K562 (cell line): ENCODE data around the gene COX15. TPM values are rescaled to one million over a fixed set of nuclear protein-coding genes. Genes with fewer than 3 reads are reported as not detected.

Experiments
- DDX20 ChIP-seq: fragments of 450-650 bp; IDR thresholded peaks from 2 replicates; pipeline ENCODE4 v1.6.1; 2016; ENCODE audit warnings: missing genetic modification characterization, low read depth, mild to moderate bottlenecking, missing compliant biosample characterization, moderate library complexity
- E2F3 ChIP-seq: fragments of 250-450 bp; sonication (Bioruptor Pico); IDR thresholded peaks from 2 replicates; pipeline ENCODE4 v1.4.0; 2020; ENCODE audit warnings: mild to moderate bottlenecking
- FOXK1 ChIP-seq: sonication (generic); formaldehyde crosslinking; IDR thresholded peaks from 2 replicates; pipeline ENCODE4 v1.8.0; 2022; ENCODE audit warnings: missing genetic modification reagents, mild to moderate bottlenecking, borderline replicate concordance
- JUNB ChIP-seq: fragments of 450-650 bp; formaldehyde crosslinking; conservative IDR thresholded peaks from 2 replicates; pipeline ENCODE4 v1.4.0; 2020; ENCODE audit warnings: mild to moderate bottlenecking
- NCOA4 ChIP-seq: fragments of 450-650 bp; IDR thresholded peaks from 2 replicates; pipeline ENCODE4 v1.6.1; 2018; ENCODE audit warnings: mild to moderate bottlenecking; ENCODE audit not compliant: partially characterized antibody
- NFE2 ChIP-seq: IDR thresholded peaks from 2 replicates; pipeline ENCODE4 v1.6.1; 2014; ENCODE audit warnings: antibody characterized with exemption, low read depth
- POLR2B ChIP-seq: fragments of 450-650 bp; IDR thresholded peaks from 2 replicates; pipeline ENCODE4 v1.6.1; 2018; ENCODE audit warnings: low read depth; ENCODE audit not compliant: partially characterized antibody
- SRSF1 ChIP-seq: fragments of 200-400 bp; formaldehyde crosslinking; IDR thresholded peaks from 2 replicates; pipeline ENCODE4 v1.6.1; 2017; ENCODE audit warnings: mild to moderate bottlenecking, low read depth, low read length, moderate library complexity
- ZNF124 ChIP-seq: sonication (generic); formaldehyde crosslinking; IDR thresholded peaks from 2 replicates; pipeline ENCODE4 v1.8.1; 2022; ENCODE audit warnings: missing genetic modification reagents
- ZNF3 ChIP-seq: fragments of 250-450 bp; sonication (Bioruptor Pico); IDR thresholded peaks from 2 replicates; pipeline ENCODE4 v1.5.0; 2021; ENCODE audit warnings: mild to moderate bottlenecking, moderate library complexity
- ZNF354B ChIP-seq: fragments of 250-450 bp; sonication (Bioruptor Pico); IDR thresholded peaks from 2 replicates; pipeline ENCODE4 v1.4.0; 2020
- ZNF41 ChIP-seq: fragments of 250-450 bp; sonication (Bioruptor Pico); conservative IDR thresholded peaks from 2 replicates; pipeline ENCODE4 v1.4.0; 2020; ENCODE audit warnings: mild to moderate bottlenecking
- ZNF696 ChIP-seq: fragments of 250-450 bp; sonication (Bioruptor Pico); conservative IDR thresholded peaks from 2 replicates; pipeline ENCODE4 v1.4.0; 2020; ENCODE audit warnings: mild to moderate bottlenecking, moderate library complexity
- polyA plus RNA-seq, 8 experiments: library from polyadenylated mRNA; depleted of rRNA in 4 of 8; stranded (reverse) in 5 of 8; unstranded in 3 of 8; fragments of >200 nt; fragmentation: Nextera tagmentation in 2 of 8; fragmentation: Illumina TruSeq in 1 of 8; extraction: Ambion mirVana in 2 of 8; extraction: Trizol in 1 of 8; gene quantifications; 2 replicates each; pipeline versions ENCODE4 v1.2.1 to v1.2.3, GENCODE V29; 2011 to 2014; ENCODE audit warnings: inconsistent platforms in 1 of 8, missing spikeins in 1 of 8
- total RNA-seq, 7 experiments: library from RNA; depleted of rRNA in 6 of 7; stranded (reverse); fragments of >200 nt in 6 of 7; fragmentation: Illumina TruSeq in 2 of 7; extraction: Trizol in 2 of 7; gene quantifications; 2 replicates each; pipeline versions ENCODE4 v1.2.1 to v1.2.3, GENCODE V29; 2011 to 2021; ENCODE audit warnings: low replicate concordance in 1 of 7
- TF ChIP-seq, protein P1 (sequence below): IDR thresholded peaks from 2 replicates; pipeline ENCODE4 v1.6.1; 2016; ENCODE audit warnings: missing genetic modification characterization, missing compliant biosample characterization
- TF ChIP-seq, protein P2 (sequence below): fragments of 250-450 bp; sonication (Bioruptor Pico); IDR thresholded peaks from 2 replicates; pipeline ENCODE4 v1.9.0; 2021; ENCODE audit warnings: mild to moderate bottlenecking
- TF ChIP-seq, protein P3 (sequence below): sonication (generic); formaldehyde crosslinking; IDR thresholded peaks from 2 replicates; pipeline ENCODE4 v1.8.1; 2023; ENCODE audit warnings: mild to moderate bottlenecking, missing genetic modification reagents
- TF ChIP-seq, protein P4 (sequence below): fragments of 150-350 bp; IDR thresholded peaks from 2 replicates; pipeline ENCODE4 v1.6.1; 2014; ENCODE audit warnings: low read depth, mild to moderate bottlenecking, low read length, borderline replicate concordance
- TF ChIP-seq, protein P5 (sequence below): fragments of 250-450 bp; sonication (Bioruptor Pico); IDR thresholded peaks from 2 replicates; pipeline ENCODE4 v1.4.0; 2020; ENCODE audit warnings: mild to moderate bottlenecking, moderate library complexity

Gene COX15
- total and polyA plus RNA-seq, 9 of the 15 experiments (the other 6 are each of a cell fraction or from before 2014, with no cell fraction given): 17.4 to 45.1 (median 23.7) TPM

DNA sequence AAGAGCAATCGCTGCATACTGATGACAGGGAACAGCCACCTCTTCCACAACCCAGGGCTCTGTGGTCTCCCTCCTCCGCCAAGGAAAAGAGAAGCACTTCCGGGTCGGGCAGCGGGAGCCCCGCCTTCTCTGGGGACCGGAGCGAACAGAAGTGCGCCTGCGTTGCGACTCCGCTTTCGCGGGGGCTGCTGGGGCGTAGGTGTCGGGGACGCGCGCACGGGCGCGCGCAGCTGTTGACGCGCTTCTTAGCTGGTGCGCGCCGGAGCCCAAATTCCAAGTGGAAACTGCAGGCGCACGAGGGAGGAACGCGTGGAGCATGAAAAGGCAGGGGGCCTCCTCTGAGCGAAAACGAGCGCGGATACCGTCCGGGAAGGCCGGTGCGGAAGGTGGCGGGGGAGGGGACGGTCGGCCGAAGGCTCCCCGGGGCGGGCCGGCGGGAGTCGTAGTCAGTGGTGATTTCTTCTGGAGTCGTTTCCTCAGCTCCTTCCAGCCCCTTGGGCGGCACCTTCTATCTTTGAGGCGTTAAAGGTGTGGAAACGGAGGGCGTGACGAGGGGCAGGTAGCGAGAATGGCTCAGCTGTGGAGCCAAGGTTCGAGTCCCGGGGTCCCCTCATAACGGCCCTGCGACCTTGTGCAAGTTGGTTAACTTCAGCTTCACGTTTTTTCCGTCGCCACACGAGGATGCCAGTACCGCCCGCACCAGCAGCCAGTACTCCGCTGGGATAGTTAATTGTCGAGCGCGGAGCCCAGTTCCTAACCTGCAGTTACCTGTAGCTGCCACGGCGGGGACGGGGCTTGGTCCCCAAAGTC is at the start of gene COX15, which contains the start of gene CUTC (continued):
- TF ChIP-seq, protein P1, sequence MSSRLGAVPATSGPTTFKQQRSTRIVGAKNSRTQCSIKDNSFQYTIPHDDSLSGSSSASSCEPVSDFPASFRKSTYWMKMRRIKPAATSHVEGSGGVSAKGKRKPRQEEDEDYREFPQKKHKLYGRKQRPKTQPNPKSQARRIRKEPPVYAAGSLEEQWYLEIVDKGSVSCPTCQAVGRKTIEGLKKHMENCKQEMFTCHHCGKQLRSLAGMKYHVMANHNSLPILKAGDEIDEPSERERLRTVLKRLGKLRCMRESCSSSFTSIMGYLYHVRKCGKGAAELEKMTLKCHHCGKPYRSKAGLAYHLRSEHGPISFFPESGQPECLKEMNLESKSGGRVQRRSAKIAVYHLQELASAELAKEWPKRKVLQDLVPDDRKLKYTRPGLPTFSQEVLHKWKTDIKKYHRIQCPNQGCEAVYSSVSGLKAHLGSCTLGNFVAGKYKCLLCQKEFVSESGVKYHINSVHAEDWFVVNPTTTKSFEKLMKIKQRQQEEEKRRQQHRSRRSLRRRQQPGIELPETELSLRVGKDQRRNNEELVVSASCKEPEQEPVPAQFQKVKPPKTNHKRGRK (tag): no peak
- TF ChIP-seq, protein P2, sequence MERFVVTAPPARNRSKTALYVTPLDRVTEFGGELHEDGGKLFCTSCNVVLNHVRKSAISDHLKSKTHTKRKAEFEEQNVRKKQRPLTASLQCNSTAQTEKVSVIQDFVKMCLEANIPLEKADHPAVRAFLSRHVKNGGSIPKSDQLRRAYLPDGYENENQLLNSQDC: no peak
- TF ChIP-seq ZNF3 (no peak), ZNF354B (no peak), JUNB (CRISPR knock-in tag) (no peak), ZNF41 (CRISPR knock-in tag) (no peak), E2F3 (CRISPR knock-in tag) (no peak), POLR2B (peak; percentile 78), SRSF1 (no peak), FOXK1 (CRISPR knock-in tag) (no peak), DDX20 (tag) (no peak), NCOA4 (no peak), ZNF124 (CRISPR knock-in tag) (no peak), NFE2 (no peak), ZNF696 (CRISPR knock-in tag) (no peak)
- TF ChIP-seq, protein P3, sequence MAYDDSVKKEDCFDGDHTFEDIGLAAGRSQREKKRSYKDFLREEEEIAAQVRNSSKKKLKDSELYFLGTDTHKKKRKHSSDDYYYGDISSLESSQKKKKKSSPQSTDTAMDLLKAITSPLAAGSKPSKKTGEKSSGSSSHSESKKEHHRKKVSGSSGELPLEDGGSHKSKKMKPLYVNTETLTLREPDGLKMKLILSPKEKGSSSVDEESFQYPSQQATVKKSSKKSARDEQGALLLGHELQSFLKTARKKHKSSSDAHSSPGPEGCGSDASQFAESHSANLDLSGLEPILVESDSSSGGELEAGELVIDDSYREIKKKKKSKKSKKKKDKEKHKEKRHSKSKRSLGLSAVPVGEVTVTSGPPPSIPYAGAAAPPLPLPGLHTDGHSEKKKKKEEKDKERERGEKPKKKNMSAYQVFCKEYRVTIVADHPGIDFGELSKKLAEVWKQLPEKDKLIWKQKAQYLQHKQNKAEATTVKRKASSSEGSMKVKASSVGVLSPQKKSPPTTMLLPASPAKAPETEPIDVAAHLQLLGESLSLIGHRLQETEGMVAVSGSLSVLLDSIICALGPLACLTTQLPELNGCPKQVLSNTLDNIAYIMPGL (CRISPR knock-in tag): no peak
- TF ChIP-seq, protein P4, sequence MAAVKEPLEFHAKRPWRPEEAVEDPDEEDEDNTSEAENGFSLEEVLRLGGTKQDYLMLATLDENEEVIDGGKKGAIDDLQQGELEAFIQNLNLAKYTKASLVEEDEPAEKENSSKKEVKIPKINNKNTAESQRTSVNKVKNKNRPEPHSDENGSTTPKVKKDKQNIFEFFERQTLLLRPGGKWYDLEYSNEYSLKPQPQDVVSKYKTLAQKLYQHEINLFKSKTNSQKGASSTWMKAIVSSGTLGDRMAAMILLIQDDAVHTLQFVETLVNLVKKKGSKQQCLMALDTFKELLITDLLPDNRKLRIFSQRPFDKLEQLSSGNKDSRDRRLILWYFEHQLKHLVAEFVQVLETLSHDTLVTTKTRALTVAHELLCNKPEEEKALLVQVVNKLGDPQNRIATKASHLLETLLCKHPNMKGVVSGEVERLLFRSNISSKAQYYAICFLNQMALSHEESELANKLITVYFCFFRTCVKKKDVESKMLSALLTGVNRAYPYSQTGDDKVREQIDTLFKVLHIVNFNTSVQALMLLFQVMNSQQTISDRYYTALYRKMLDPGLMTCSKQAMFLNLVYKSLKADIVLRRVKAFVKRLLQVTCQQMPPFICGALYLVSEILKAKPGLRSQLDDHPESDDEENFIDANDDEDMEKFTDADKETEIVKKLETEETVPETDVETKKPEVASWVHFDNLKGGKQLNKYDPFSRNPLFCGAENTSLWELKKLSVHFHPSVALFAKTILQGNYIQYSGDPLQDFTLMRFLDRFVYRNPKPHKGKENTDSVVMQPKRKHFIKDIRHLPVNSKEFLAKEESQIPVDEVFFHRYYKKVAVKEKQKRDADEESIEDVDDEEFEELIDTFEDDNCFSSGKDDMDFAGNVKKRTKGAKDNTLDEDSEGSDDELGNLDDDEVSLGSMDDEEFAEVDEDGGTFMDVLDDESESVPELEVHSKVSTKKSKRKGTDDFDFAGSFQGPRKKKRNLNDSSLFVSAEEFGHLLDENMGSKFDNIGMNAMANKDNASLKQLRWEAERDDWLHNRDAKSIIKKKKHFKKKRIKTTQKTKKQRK: no peak
- TF ChIP-seq, protein P5, sequence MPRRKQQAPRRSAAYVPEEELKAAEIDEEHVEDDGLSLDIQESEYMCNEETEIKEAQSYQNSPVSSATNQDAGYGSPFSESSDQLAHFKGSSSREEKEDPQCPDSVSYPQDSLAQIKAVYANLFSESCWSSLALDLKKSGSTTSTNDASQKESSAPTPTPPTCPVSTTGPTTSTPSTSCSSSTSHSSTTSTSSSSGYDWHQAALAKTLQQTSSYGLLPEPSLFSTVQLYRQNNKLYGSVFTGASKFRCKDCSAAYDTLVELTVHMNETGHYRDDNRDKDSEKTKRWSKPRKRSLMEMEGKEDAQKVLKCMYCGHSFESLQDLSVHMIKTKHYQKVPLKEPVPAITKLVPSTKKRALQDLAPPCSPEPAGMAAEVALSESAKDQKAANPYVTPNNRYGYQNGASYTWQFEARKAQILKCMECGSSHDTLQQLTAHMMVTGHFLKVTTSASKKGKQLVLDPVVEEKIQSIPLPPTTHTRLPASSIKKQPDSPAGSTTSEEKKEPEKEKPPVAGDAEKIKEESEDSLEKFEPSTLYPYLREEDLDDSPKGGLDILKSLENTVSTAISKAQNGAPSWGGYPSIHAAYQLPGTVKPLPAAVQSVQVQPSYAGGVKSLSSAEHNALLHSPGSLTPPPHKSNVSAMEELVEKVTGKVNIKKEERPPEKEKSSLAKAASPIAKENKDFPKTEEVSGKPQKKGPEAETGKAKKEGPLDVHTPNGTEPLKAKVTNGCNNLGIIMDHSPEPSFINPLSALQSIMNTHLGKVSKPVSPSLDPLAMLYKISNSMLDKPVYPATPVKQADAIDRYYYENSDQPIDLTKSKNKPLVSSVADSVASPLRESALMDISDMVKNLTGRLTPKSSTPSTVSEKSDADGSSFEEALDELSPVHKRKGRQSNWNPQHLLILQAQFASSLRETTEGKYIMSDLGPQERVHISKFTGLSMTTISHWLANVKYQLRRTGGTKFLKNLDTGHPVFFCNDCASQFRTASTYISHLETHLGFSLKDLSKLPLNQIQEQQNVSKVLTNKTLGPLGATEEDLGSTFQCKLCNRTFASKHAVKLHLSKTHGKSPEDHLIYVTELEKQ (CRISPR knock-in tag): no peak
